Cardiac muscle cell (in vitro differentiated cells and primary cell): ENCODE results near the gene GRXCR2. TPM values are rescaled to one million over a fixed set of nuclear protein-coding genes. Genes with fewer than 3 reads are reported as not detected.

Source experiments
- DNase-seq, 2 donors: peaks; one replicate each; pipeline versions ENCODE4 v3.0.0 to v3.0.0-alpha.2; 2010 to 2017; ENCODE audit warnings: low read depth in 1 of 2, low spot score in 1 of 2
- H3K27ac ChIP-seq: fragments of 200-600 bp; sonication (generic); 2 replicates; pipeline ENCODE4 v1.5.1; 2016
- H3K27me3 ChIP-seq: fragments of 200-600 bp; sonication (generic); 2 replicates; pipeline ENCODE4 v1.6.0; 2016; ENCODE audit warnings: control low read depth
- H3K36me3 ChIP-seq: fragments of 200-600 bp; sonication (generic); 2 replicates; pipeline ENCODE4 v1.5.1; 2016; ENCODE audit warnings: control low read depth
- H3K4me1 ChIP-seq: fragments of 200-600 bp; sonication (generic); 2 replicates; pipeline ENCODE4 v1.8.1; 2017; ENCODE audit warnings: low read depth, mild to moderate bottlenecking, mixed run types
- H3K4me3 ChIP-seq: fragments of 200-600 bp; sonication (generic); 2 replicates; pipeline ENCODE4 v1.5.1; 2016; ENCODE audit warnings: mild to moderate bottlenecking
- H3K9me3 ChIP-seq: fragments of 200-600 bp; sonication (generic); 2 replicates; pipeline ENCODE4 v1.5.1; 2017; ENCODE audit warnings: low read depth, mild to moderate bottlenecking, control low read depth
- polyA plus RNA-seq: library from polyadenylated mRNA; unstranded; fragments of >200 nt; fragmentation: Nextera tagmentation; extraction: Ambion mirVana; gene quantifications from 2 replicates; pipeline ENCODE4 v1.2.1, GENCODE V29; 2016
- total RNA-seq: library from RNA; depleted of rRNA; stranded (reverse); fragments of >200 nt; gene quantifications from 2 replicates; pipeline ENCODE4 v1.2.3, GENCODE V29; 2016
- TF ChIP-seq, protein P1 (sequence below): IDR thresholded peaks from 2 replicates; pipeline ENCODE4 v1.5.1; 2012; ENCODE audit warnings: low read depth, mild to moderate bottlenecking, low read length

GRXCR2 gene, protein sequence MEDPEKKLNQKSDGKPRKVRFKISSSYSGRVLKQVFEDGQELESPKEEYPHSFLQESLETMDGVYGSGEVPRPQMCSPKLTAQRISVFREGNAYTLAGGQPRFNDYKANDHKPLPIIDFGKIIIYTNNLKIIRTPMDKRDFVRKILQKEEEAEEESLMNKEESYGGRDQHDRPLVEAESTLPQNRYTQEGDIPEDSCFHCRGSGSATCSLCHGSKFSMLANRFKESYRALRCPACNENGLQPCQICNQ
- not detected in 2 replicates for total RNA-seq
- polyA plus RNA-seq: not detected in 2 replicates

DNA sequence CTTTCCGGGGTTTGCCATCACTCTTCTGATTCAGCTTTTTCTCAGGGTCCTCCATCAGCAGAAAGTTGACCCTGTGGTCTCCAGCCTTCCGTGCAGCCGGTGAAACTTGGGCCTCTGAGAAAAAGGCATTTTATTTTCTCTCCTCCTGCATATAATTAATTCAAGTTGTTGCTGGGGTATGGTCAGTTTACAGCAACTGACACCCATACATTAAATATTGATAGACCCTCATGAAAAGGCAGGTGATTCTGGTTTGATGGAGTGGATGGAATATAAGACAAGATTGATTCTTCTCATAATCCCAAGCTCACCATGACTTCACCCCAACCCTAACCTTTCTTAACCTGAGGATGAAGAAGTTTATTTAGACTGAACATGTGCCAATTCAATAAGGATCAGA, at the start of gene GRXCR2:
Gene GRXCR2, minus strand, starts transcription at position 101 of the 400 bp plus-strand sequence. Its CDS starts 46 bp downstream, at position 55.
- Histone ChIP-seq H3K4me3 (no peak within 1 kb of the TSS), H3K9me3 (no peaks in the 10 kb centered on the region), H3K4me1 (no peaks in the 10 kb centered on the region), H3K27ac (no peak within 1 kb of the TSS), H3K27me3 (no peaks in the 10 kb centered on the region), H3K36me3 (no peaks in the 10 kb centered on the region)
- TF ChIP-seq, protein P1, sequence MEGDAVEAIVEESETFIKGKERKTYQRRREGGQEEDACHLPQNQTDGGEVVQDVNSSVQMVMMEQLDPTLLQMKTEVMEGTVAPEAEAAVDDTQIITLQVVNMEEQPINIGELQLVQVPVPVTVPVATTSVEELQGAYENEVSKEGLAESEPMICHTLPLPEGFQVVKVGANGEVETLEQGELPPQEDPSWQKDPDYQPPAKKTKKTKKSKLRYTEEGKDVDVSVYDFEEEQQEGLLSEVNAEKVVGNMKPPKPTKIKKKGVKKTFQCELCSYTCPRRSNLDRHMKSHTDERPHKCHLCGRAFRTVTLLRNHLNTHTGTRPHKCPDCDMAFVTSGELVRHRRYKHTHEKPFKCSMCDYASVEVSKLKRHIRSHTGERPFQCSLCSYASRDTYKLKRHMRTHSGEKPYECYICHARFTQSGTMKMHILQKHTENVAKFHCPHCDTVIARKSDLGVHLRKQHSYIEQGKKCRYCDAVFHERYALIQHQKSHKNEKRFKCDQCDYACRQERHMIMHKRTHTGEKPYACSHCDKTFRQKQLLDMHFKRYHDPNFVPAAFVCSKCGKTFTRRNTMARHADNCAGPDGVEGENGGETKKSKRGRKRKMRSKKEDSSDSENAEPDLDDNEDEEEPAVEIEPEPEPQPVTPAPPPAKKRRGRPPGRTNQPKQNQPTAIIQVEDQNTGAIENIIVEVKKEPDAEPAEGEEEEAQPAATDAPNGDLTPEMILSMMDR: no peak
- no peak for DNase-seq

DNA sequence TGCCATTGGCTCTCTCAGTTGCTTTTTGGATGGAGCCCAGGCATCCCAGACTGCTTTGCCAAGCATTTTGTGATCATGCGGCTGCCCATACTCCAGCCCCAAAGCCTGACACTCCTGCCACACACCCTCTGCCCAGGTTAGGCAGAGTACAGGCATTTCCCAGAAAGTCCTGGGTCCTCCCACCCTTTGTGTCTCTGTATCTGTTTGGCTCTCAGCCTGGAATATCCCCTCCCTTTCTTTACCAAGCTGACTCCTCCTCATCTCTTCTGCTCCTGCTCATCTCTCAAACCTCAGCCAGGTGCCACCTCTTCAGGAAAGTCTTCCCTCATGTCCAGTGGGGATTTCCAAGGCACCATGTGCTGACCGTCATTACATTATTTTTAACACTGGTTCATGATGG, 49.2 kb upstream of the GRXCR2 start:
- H3K27ac ChIP-seq: no peak overlapping the region
- H3K27me3 ChIP-seq: no peaks in the 10 kb centered on the region
- H3K4me1 ChIP-seq: peaks cover 13% of the 10 kb centered on the region
- no peaks in the 10 kb centered on the region for H3K9me3 ChIP-seq
- TF ChIP-seq, protein P1: no peak
- H3K4me3 ChIP-seq: no peak overlapping the region
- H3K36me3 ChIP-seq: no peaks in the 10 kb centered on the region
- DNase-seq: no peak

DNA sequence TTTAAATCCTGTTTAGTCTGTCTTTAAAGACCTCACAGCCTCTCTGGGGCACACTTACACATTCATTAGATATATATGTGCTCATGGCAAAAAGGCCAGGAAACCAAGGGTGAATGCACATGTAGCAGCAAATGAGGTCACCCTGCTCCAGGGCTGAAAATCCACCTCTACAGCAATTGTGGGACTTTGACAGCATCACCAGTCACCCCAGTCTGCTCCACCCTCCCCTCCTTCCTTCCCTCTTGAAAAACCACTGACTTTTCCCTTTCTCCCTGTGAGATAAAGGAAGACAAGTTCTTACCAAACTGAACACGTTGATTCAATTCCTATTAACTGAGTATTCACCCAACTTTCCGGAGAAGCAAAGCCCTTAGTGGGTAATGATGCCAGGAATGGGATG, 48.4 kb upstream of the GRXCR2 start:
- Histone ChIP-seq H3K4me1 (peaks cover 22% of the 10 kb centered on the region), H3K4me3 (no peak overlapping the region), H3K27ac (no peak overlapping the region), H3K27me3 (no peaks in the 10 kb centered on the region), H3K36me3 (no peaks in the 10 kb centered on the region), H3K9me3 (no peaks in the 10 kb centered on the region)
- TF ChIP-seq, protein P1: no peak
- DNase-seq: no peak

DNA sequence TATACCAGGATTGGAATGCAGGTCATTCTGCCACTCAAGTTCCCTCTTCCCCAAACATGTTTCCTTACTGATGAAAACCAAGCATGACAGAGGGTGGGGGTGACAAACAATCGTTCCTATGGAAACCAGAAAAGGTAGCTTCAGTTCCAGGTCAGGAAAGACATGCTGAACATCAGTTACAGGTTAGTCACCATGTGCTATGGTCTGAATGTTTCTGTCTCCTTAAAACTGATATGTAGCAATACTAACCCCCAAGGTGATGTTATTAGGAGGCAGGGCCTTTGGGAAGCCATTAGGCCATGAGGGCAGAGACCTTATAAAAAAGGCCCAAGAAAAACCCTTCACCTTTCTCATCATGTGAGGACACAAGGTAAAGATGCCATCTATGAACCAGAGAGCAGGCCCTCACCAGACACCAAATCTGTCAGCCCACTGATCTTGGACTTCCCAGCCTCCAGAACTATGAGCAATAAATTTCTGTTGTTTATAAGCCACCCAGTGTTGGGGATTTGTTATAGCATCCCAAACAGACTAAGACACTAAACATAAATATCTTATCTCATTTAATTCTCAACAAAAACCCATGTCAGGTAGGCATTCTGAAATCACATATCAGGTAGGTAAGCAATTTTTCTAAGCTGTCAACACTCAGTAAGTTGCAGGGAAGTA, 47.9 kb upstream of the GRXCR2 start:
- Histone ChIP-seq H3K27me3 (no peaks in the 10 kb centered on the region), H3K27ac (no peak overlapping the region)
- TF ChIP-seq, protein P1: no peak

DNA sequence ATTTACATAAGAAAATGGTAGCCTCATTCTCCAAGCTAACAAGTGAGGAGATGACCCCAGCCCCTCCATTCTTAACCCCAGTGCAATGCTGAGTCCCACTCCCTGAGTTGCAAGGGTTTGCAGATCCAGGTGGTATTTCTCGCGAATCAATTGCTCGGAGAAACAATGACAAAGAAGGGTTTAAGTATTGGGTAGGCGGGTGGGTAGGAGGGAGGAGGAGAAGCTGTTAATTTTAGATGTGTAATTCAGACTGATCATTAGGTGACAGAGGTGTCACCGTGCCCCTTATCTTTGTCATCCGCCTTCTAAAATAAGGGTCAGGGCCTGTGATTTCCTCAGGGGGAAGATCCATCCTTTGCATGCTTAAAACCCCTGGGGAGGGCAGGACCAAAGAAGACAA, 46.6 kb upstream of the GRXCR2 start:
- Histone ChIP-seq H3K27ac (no peak overlapping the region), H3K4me3 (no peak overlapping the region), H3K36me3 (no peaks in the 10 kb centered on the region), H3K27me3 (no peaks in the 10 kb centered on the region), H3K4me1 (peaks cover 11% of the 10 kb centered on the region), H3K9me3 (no peaks in the 10 kb centered on the region)
- DNase-seq: no peak
- TF ChIP-seq, protein P1: no peak

More for the DNA sequence above, 47.9 kb upstream of the GRXCR2 start:
- Histone ChIP-seq H3K36me3 (no peaks in the 10 kb centered on the region), H3K4me3 (no peak overlapping the region), H3K4me1 (peaks cover 20% of the 10 kb centered on the region), H3K9me3 (no peaks in the 10 kb centered on the region)
- no peak for DNase-seq
